SK-N-SH treated with all-trans-retinoic acid at 6 μM for 48 hours (cell line): ENCODE results near the gene IL16.

Source experiments
- CSDC2 ChIP-seq: fragments of 250-450 bp; sonication (Bioruptor Pico); IDR thresholded peaks from 2 replicates; pipeline ENCODE4 v1.5.0; 2020; ENCODE audit warnings: mild to moderate bottlenecking, moderate library complexity
- PPARA ChIP-seq: fragments of 250-450 bp; sonication (Bioruptor Pico); IDR thresholded peaks from 2 replicates; pipeline ENCODE4 v1.5.0; 2020; ENCODE audit warnings: mild to moderate bottlenecking, borderline replicate concordance

GRCh38 chr15:81361891-81362290 is 165.2 kb downstream of the IL16 start:
- no peak for TF ChIP-seq CSDC2 (CRISPR knock-in tag)
- TF ChIP-seq PPARA (CRISPR knock-in tag): no peak
